Naive thymus-derived CD8-positive, alpha-beta T cell (primary cell): ENCODE data around the gene LARP6. TPM values are rescaled to one million over a fixed set of nuclear protein-coding genes. Genes with fewer than 3 reads are reported as not detected.

Source experiments
- ATAC-seq, 2 donors: fragments of 150-1000 bp; cut with Tn5 transposase in 1 of 2; sonication (Bioruptor Pico), chemical (Tn5 transposase) in 1 of 2; 1 replicate in 1 of 2; 2 replicates in 1 of 2; pipeline ENCODE4 v1.10.0; 2021; ENCODE audit warnings: mild to moderate bottlenecking in 2 of 2, moderate library complexity in 2 of 2
- POLR2A ChIA-PET: fragments of 350-600 bp; sonication (Branson Sonifier 250); formaldehyde crosslinking; loops from one replicate; lab custom pipeline; 2021; ENCODE audit warnings: antibody characterized with exemption; lab: Charles Lee
- DNase-seq, 10 donors: peaks; one replicate each; pipeline versions ENCODE4 v3.0.0 to v3.0.0-alpha.2; 2020 to 2022
- H3K27ac Mint-ChIP-seq, 10 donors: one replicate each; pipeline ENCODE4 v1.8.0; 2020 to 2022; ENCODE audit warnings: mild to moderate bottlenecking in 10 of 10, mixed read lengths in 10 of 10, moderate library complexity in 4 of 10, inconsistent platforms in 1 of 10
- H3K27me3 Mint-ChIP-seq, 5 donors: one replicate each; pipeline ENCODE4 v1.8.0; 2021 to 2022; ENCODE audit warnings: mixed read lengths in 5 of 5
- H3K36me3 Mint-ChIP-seq, 3 donors: one replicate each; pipeline ENCODE4 v1.8.0; 2020 to 2022; ENCODE audit warnings: mixed read lengths in 3 of 3, mild to moderate bottlenecking in 2 of 3, inconsistent platforms in 1 of 3
- H3K4me1 Mint-ChIP-seq, 4 donors: one replicate each; pipeline ENCODE4 v1.8.0; 2021 to 2022; ENCODE audit warnings: mixed read lengths in 4 of 4
- H3K4me3 Mint-ChIP-seq, 10 donors: one replicate each; pipeline ENCODE4 v1.8.0; 2020 to 2022; ENCODE audit warnings: mild to moderate bottlenecking in 10 of 10, mixed read lengths in 10 of 10, moderate library complexity in 6 of 10, inconsistent platforms in 1 of 10
- H3K9me3 Mint-ChIP-seq, 9 donors: one replicate each; pipeline ENCODE4 v1.8.0; 2020 to 2022; ENCODE audit warnings: mixed read lengths in 9 of 9, mild to moderate bottlenecking in 3 of 9, inconsistent platforms in 1 of 9, moderate library complexity in 1 of 9
- polyA plus RNA-seq, 3 donors: library from polyadenylated mRNA; unstranded; fragments of 300-500 nt; fragmentation: Illumina TruSeq; gene quantifications; one replicate each; pipeline ENCODE4 v1.2.3, GENCODE V29; 2021
- total RNA-seq, 8 experiments: library from RNA in 2 of 8; stranded (reverse) in 2 of 8; gene quantifications; one replicate each; pipeline ENCODE4 v1.2.3 and lab custom pipeline; 2021 to 2026

The LARP6 gene
- total and polyA plus RNA-seq, 5 experiments from 2014 or later = 0.03 to 0.36 TPM; not detected in 3

GRCh38 chr15:70856884-70857561 is 3.1 kb upstream of the LARP6 start:
- peaks cover 11 to 58% (median 20%) of the 10 kb centered on the region in 5 donors for H3K27me3 Mint-ChIP-seq
- H3K9me3 Mint-ChIP-seq = no peaks in the 10 kb centered on the region
- no peak for ATAC-seq
- H3K4me3 Mint-ChIP-seq = no peak overlapping the region
- peaks cover 6 to 8% (median 6%) of the 10 kb centered on the region in 4 donors for H3K4me1 Mint-ChIP-seq
- no peak for DNase-seq
- no peaks in the 10 kb centered on the region for H3K36me3 Mint-ChIP-seq
- POLR2A ChIA-PET = no interaction called here
- no peak overlapping the region for H3K27ac Mint-ChIP-seq

- no peak overlapping the region for H3K27ac Mint-ChIP-seq
- no peaks in the 10 kb centered on the region for H3K36me3 Mint-ChIP-seq
- H3K27me3 Mint-ChIP-seq = peaks cover 14 to 60% (median 26%) of the 10 kb centered on the region in 5 donors
- ATAC-seq (no peak), DNase-seq (no peak)
- POLR2A ChIA-PET = no interaction called here
- no peaks in the 10 kb centered on the region for H3K9me3 Mint-ChIP-seq
- H3K4me1 Mint-ChIP-seq = peaks cover 6 to 8% (median 6%) of the 10 kb centered on the region in 4 donors
- peak overlapping the region in 1 of 10 donors; percentile 1 for H3K4me3 Mint-ChIP-seq
These were observed 2.4 kb upstream of the LARP6 start for GRCh38 chr15:70856177-70856883.

DNA sequence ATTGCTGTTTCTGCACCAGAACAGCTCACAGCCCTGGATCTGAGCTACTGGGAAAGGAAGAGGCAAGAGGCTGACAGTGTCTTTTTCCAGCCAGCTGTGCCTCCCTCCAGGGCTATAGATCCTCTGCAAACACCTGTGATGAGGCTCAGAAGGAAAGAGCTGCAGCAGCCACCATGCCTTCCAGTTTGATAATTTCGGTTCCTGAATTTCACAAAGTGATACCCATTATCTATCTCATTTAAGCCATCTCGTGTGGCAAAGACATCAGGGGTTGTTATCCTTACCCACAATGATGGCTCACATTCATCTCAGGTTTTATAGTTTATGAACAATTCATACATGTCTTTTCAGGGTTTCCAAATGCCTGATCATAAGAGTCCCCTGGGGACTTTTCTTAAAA is 1.8 kb upstream of the LARP6 start:
- Mint-ChIP-seq H3K27me3 (peaks cover 17 to 60% (median 27%) of the 10 kb centered on the region in 5 donors), H3K4me1 (peaks cover 6 to 8% (median 6%) of the 10 kb centered on the region in 4 donors), H3K9me3 (no peaks in the 10 kb centered on the region), H3K27ac (no peak overlapping the region), H3K4me3 (peak overlapping the region in 1 of 10 donors; percentile 55), H3K36me3 (no peaks in the 10 kb centered on the region)
- ATAC-seq (no peak), DNase-seq (no peak)
- POLR2A ChIA-PET = no interaction called here

DNA sequence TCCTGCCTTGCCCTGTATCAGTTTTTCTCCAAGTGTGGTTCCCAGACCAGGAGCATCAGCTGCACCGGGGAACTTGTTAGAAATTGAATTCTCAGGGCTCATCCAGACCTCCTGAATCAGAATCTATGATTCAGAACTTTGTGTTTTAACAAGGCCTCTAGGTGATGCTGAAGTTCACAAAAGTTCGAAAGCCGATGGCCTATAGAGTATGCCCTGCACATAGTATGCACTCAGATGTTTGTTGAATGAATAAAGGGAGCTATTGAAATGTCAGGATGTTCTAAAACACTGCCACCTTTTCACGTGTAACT is 664 bp upstream of the LARP6 start:
- Mint-ChIP-seq H3K4me1 (peaks cover 6 to 8% (median 6%) of the 10 kb centered on the region in 4 donors), H3K27ac (peak overlapping the region in 2 of 10 donors; percentile 42 to 59), H3K4me3 (peak overlapping the region; percentile 75 to 96 (median 84)), H3K36me3 (no peaks in the 10 kb centered on the region), H3K27me3 (peaks cover 25 to 68% (median 33%) of the 10 kb centered on the region in 5 donors), H3K9me3 (no peaks in the 10 kb centered on the region)
- POLR2A ChIA-PET = no interaction called here
- DNase-seq (no peak), ATAC-seq (peak in 1 of 2 donors; percentile 18)

- peak in 1 of 10 donors; percentile 10 for DNase-seq
- POLR2A ChIA-PET = no interaction called here
- Mint-ChIP-seq H3K4me3 (peak overlapping the region; percentile 26 to 89 (median 70)), H3K27me3 (peaks cover 20 to 65% (median 35%) of the 10 kb centered on the region in 5 donors), H3K9me3 (no peaks in the 10 kb centered on the region), H3K4me1 (peaks cover 4 to 6% (median 6%) of the 10 kb centered on the region in 4 donors), H3K36me3 (no peaks in the 10 kb centered on the region), H3K27ac (no peak overlapping the region)
- peak; percentile 67 to 76 for ATAC-seq
These were observed 512 bp downstream of the LARP6 start for GRCh38 chr15:70853318-70853972.

DNA sequence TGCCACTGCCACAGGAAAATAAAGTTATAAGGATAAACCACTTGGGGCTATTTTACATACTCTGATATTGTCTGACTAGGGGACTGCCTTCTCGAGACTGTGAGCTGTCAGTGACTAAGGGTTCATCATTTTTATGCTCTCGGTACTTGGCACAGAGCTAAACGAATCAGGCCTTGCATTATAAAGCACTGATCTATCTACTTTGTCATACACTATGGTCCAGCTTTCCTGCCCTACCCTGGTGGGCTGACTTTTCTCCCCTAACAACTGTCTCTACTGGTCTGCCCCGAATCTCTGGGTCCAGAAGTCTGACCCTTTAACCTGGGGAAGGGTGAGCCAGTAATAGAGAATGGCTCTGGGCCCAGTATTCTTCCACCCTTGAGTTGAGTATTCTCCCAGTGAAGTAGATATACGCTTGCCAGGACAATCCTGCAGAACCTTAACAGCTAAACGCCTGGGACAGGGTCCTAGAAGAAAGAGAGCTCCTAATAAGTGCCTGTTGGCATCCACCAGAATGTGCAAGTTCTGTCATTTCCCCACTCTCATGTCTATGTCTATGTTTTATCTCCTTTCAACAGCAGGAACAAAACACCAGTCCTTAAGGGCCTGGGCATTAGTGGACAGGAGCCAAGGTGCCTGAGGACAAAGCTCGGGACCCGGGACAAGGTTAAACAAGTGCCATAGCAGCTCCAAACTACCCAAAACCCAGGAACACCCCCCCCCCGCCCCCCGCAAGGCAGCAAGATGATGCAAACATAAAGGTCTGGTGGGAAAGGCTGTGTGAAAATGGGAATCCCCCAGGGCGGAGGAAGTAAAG is 1.2 kb downstream of the LARP6 start:
- no peak overlapping the region for H3K27ac Mint-ChIP-seq
- POLR2A ChIA-PET = no interaction called here
- H3K27me3 Mint-ChIP-seq = peaks cover 20 to 70% (median 38%) of the 10 kb centered on the region in 5 donors
- H3K9me3 Mint-ChIP-seq = no peaks in the 10 kb centered on the region
- no peak for ATAC-seq
- H3K4me1 Mint-ChIP-seq = peaks cover 4 to 6% (median 6%) of the 10 kb centered on the region in 4 donors
- DNase-seq = no peak
- peak overlapping the region; percentile 26 to 89 (median 70) for H3K4me3 Mint-ChIP-seq
- H3K36me3 Mint-ChIP-seq = no peaks in the 10 kb centered on the region

- H3K27me3 Mint-ChIP-seq = peaks cover 20 to 72% (median 38%) of the 10 kb centered on the region in 5 donors
- peak overlapping the region in 1 of 10 donors; percentile 3 for H3K4me3 Mint-ChIP-seq
- H3K9me3 Mint-ChIP-seq = no peaks in the 10 kb centered on the region
- DNase-seq (no peak), ATAC-seq (no peak)
- POLR2A ChIA-PET = no interaction called here
- peaks cover 4 to 6% (median 6%) of the 10 kb centered on the region in 4 donors for H3K4me1 Mint-ChIP-seq
- H3K27ac Mint-ChIP-seq = no peak overlapping the region
- no peaks in the 10 kb centered on the region for H3K36me3 Mint-ChIP-seq
These were observed 2.1 kb downstream of the LARP6 start for GRCh38 chr15:70851889-70852288.

- DNase-seq (no peak), ATAC-seq (no peak)
- H3K4me3 Mint-ChIP-seq = no peak overlapping the region
- H3K9me3 Mint-ChIP-seq = no peaks in the 10 kb centered on the region
- H3K36me3 Mint-ChIP-seq = no peaks in the 10 kb centered on the region
- peaks cover 13 to 63% (median 23%) of the 10 kb centered on the region in 5 donors for H3K27me3 Mint-ChIP-seq
- no peaks in the 10 kb centered on the region for H3K4me1 Mint-ChIP-seq
- H3K27ac Mint-ChIP-seq = no peak overlapping the region
- POLR2A ChIA-PET = no interaction called here
These were observed 8.2 kb downstream of the LARP6 start for GRCh38 chr15:70845602-70846360.

GRCh38 chr15:70837476-70837875 is 16.5 kb downstream of the LARP6 start:
- DNase-seq (no peak), ATAC-seq (no peak)
- H3K9me3 Mint-ChIP-seq = no peaks in the 10 kb centered on the region
- POLR2A ChIA-PET = interaction anchor here (0.6 kb wide), 1 partner anchor 1485 kb away, joined by 5 read pairs; no protein-coding TSS in a partner anchor
- no peak overlapping the region for H3K4me3 Mint-ChIP-seq
- H3K27me3 Mint-ChIP-seq = peaks cover 0 to 26% (median 3%) of the 10 kb centered on the region in 5 donors
- peaks cover 0 to 2% (median 0%) of the 10 kb centered on the region in 3 donors for H3K36me3 Mint-ChIP-seq
- H3K4me1 Mint-ChIP-seq = peaks cover 0 to 1% (median 0%) of the 10 kb centered on the region in 4 donors
- H3K27ac Mint-ChIP-seq = no peak overlapping the region

DNA sequence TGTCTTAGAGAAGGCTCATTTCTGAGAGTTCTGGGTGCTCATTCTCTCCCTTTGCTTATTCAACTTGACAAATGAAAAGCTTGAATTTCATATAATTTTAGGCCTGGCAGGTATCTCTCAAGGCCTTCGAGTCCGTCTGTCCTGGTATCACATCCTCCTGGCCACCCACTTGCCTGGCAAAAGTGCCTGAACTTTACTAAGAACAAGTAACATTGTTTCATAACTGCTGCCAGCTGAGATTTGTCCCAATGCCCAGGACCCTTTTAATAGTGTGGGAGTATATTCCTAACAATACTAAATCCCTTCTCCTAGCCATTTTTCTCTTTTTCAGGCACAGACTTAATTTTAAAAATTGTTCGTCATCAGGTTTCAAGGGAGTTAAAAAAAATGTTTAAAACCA is 18.1 kb downstream of the LARP6 start:
- POLR2A ChIA-PET = no interaction called here
- ATAC-seq (no peak), DNase-seq (no peak)
- no peak overlapping the region for H3K4me3 Mint-ChIP-seq
- peaks cover 0 to 2% (median 0%) of the 10 kb centered on the region in 3 donors for H3K36me3 Mint-ChIP-seq
- H3K27ac Mint-ChIP-seq = no peak overlapping the region
- peaks cover 0 to 1% (median 0%) of the 10 kb centered on the region in 4 donors for H3K4me1 Mint-ChIP-seq
- no peaks in the 10 kb centered on the region for H3K9me3 Mint-ChIP-seq
- peaks cover 0 to 11% (median 4%) of the 10 kb centered on the region in 5 donors for H3K27me3 Mint-ChIP-seq

GRCh38 chr15:70835415-70835814 is 18.5 kb downstream of the LARP6 start:
- H3K27me3 Mint-ChIP-seq = peaks cover 0 to 10% (median 4%) of the 10 kb centered on the region in 5 donors
- ATAC-seq = no peak
- H3K4me3 Mint-ChIP-seq = no peak overlapping the region
- H3K36me3 Mint-ChIP-seq = peaks cover 0 to 2% (median 0%) of the 10 kb centered on the region in 3 donors
- H3K9me3 Mint-ChIP-seq = no peaks in the 10 kb centered on the region
- POLR2A ChIA-PET = no interaction called here
- no peak for DNase-seq
- no peak overlapping the region for H3K27ac Mint-ChIP-seq
- peaks cover 0 to 1% (median 0%) of the 10 kb centered on the region in 4 donors for H3K4me1 Mint-ChIP-seq
